Epithelial cell of esophagus (primary cell): Measurements from ENCODE around the gene EIF1.
A peak's percentile ranks its signal among the peaks of the same experiment; 100 is the strongest.
"Not testable (repeated sequence)": the region's sequence is repeated elsewhere in the genome, so short reads cannot be mapped to it uniquely, and the experiment has no call there.

Source experiments
- DNase-seq: peaks from one replicate; pipeline ENCODE4 v3.0.0; 2010; ENCODE audit warnings: low read depth
- H3K4me3 ChIP-seq: 2 replicates; pipeline ENCODE4 v1.5.1; 2011; ENCODE audit warnings: mild to moderate bottlenecking, low read length, control low read depth
- CTCF ChIP-seq: IDR thresholded peaks from 2 replicates; pipeline ENCODE4 v1.5.1; 2011; ENCODE audit warnings: low read depth, mild to moderate bottlenecking, low read length, control low read depth, inconsistent platforms; ENCODE audit not compliant: insufficient read depth; ENCODE audit errors: missing control alignments

Gene EIF1

GRCh38 chr17:41688641-41689496 is at the start of gene EIF1:
Gene EIF1, plus strand, starts transcription at chr17:41688885. Its CDS starts 154 bp downstream, at chr17:41689039.
- no peak for TF ChIP-seq CTCF
- H3K4me3 ChIP-seq = peak within 1 kb of the TSS; percentile 81

DNA sequence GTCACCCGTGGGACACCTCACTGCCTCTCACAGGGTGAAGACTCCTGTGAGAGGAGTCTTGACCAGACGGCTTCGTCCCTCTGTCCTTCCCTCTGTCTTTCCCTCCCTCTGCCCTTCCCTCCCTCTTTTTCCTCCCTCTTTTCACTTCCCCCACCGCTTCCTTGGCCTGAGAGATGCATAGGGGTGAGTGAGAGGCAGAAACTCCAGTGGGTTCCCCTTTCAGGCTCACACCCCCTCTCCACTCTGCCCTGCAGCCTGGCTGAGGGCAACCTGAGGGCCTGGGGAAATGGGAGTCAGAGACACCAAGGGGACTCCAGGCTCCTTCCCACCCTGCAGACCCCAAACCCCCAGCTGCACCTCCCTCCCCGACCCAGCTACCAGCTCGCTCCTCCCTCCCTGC is 49.7 kb upstream of the EIF1 start:
- no peak for TF ChIP-seq CTCF
- H3K4me3 ChIP-seq = no peak overlapping the region
- DNase-seq = no peak

More at GRCh38 chr17:41688641-41689496, at the start of gene EIF1:
- peak; percentile 100 for DNase-seq

- H3K4me3 ChIP-seq = no peak overlapping the region
- no peak for TF ChIP-seq CTCF
- no peak for DNase-seq
Observed at GRCh38 chr17:41639492-41640473, 48.9 kb upstream of the EIF1 start.

- peak; percentile 79 for DNase-seq
- not testable (repeated sequence) for H3K4me3 ChIP-seq
Observed at GRCh38 chr17:41640596-41640995, 48.1 kb upstream of the EIF1 start.

DNA sequence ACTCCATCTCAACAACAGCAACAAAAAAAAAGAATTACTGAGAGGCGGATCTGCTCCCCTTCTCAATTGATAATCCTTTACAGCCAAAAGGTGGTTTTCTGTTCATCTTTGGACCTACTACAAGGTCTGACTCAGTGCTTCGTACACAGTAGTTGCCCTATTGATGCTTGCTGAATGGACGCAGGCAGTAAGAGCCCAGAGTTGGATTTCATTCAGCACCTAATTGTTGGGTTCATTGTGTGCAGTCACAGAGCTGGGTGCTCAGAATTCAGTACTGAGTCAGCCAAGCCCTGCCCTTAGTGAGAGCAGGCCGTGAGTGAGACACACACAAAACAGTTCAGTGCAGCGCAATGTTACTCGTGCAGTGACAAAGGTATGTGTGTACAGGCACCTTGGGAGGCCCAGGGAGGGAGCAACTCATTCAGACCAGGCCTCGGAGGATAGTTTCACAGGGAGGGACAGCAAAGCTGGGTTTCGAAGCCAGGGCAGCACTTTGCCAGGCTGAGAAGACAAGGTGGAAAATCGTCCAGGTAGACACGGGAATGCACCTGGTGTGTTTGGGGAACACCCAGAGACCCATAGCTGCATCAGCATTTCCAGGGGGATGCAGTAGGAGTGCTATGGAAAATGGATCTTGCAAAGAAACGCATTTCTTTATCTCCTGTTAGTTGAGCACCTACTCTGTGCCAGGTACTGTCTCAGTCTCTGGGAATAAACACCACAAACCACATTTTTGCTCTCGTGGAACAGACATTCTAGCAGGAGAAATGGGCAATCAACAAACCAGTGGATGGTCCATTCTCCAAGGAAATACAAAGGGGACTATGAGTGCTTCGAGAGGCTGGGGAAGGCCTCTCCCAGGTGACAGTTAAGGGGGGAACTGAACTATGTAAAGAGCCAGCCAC is 46.2 kb upstream of the EIF1 start:
- peak; percentile 95 for DNase-seq
- H3K4me3 ChIP-seq = no peak overlapping the region
- TF ChIP-seq CTCF = no peak

DNA sequence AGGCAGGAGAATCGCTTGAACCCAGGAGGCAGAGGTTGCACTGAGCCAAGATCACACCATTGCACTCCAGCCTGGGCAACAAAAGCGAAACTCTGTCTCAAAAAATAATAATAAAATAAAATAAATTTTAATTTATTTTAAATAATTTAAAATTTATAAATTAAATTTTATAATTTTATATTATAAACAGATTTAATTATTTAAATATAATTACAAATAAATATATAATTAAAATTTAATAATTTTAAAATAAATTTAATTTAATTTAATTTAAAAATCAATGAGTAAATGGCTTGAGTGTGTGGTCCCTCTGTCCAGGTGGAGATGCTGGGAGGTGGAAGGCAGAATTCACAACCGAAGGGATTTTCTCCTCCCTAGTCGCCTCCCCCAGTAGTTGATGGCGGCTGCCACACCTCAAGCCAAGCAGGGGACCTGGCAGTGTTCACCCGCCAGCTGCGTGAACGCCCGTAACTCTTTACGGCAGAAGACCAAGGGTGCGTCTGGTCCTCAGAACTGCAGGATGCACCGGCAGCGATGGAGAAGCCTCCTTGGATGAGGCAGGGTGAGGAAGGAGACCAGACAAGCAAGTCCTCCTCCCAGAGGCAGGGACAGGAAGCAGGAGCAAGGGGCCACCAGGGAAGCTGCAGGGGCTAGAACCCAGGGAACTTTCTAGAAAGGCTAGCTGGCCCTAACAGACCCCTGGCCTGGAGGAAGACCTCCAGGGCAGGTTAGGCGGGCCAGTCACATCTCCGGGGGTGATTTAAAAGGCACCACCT is 41.5 kb upstream of the EIF1 start:
- no peak for TF ChIP-seq CTCF
- DNase-seq = no peak
- H3K4me3 ChIP-seq = no peak overlapping the region
